ENCODE data around the gene CCL28.

Gene CCL28

DNA sequence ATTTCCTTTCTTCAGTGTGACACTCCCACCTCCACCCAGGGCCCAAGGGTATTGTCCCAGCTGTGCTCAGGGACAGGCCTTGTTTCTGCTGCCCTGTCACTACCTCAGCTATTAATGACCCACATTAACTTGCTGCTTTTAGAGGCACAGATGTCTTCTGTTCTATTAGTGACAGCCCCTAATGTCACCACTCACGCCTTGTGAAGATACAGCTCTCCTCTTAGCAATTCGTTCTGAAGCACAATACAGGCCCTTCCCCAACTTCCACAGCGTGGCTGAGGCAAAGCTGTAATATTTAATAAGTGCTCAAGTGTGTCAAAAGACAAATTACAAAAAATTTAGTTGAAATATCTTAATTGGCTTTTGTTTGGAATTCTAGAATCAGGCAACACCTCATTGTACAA, 54.3 kb downstream of the CCL28 start:
- no peak for DNase-seq (ENCODE audit: low read depth, low spot score)

DNA sequence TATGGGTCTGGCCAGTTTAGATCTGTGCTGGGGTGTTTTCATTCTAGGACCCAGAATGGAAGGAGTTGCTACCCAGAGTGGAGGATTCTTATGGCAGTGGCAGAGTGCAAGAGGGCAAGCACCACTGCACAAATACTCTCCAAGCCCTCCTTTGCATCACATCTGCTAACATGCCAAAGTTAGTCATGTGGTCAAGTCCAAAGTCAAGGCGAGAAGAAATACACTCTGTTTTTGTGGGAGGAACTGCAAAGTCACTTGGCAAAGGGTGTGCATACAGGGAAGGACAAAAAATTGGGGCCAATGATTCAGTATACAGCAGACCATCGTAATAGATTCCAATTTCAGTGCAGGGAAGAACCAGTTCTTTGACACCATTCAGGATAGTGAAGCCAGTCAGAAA, 55.1 kb downstream of the CCL28 start:
- no peak for DNase-seq (ENCODE audit: low read depth, low spot score)

DNA sequence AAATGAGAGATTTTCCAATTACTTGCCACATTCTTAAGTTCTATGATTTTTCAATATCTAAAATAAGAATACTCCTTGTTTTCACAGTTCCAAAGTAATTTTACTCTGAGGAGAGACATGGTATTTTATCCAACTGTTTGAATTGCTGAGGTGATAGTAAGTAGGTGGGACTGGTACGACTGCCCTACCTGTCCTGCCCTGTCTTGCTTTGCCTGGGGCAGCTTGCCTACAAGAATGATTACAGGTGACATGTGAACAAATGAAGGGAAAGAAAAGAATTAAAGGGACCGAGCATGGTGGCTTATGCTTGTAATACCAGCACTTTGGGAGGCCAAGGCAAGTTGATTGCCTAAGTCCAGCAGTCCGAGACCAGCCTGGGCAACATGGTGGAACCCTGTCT, 57.4 kb downstream of the CCL28 start:
- no peak for DNase-seq (ENCODE audit: low read depth, low spot score)

- no peak for DNase-seq (ENCODE audit: low read depth, low spot score)
Measured at GRCh38 chr5:43353668-43354067, 58.5 kb downstream of the CCL28 start.

- no peak for DNase-seq (ENCODE audit: low read depth, low spot score)
Measured at GRCh38 chr5:43352915-43353314, 59.3 kb downstream of the CCL28 start.

- DNase-seq (ENCODE audit: low read depth, low spot score): no peak
Measured at GRCh38 chr5:43352131-43352530, 60.1 kb downstream of the CCL28 start.

- no peak for DNase-seq (ENCODE audit: low read depth, low spot score)
Measured at GRCh38 chr5:43348861-43349363, 63.3 kb downstream of the CCL28 start.

DNA sequence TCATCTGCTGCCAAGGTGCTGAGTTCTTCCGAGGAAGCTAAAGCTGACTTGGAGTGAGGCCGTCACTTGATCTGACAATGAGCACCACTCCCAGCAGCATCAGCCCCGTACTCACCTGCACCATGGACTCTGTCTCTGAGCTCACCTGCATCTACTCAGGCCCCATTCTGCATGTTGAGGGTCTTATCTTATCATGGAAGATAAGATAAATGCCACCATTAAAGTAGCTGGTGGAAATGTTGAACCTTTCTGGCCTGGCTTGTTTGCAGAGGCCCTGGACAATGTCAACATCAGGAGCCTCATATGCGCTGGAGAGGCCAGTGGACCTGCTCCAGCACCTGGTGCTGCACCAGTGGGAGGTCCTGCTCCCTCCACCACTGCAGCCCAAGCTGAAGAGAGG, 64.0 kb downstream of the CCL28 start:
- DNase-seq (ENCODE audit: low read depth, low spot score): no peak

GRCh38 chr5:43338862-43339261, 73.3 kb downstream of the CCL28 start:
- no peak for DNase-seq (ENCODE audit: low read depth, low spot score)

DNA sequence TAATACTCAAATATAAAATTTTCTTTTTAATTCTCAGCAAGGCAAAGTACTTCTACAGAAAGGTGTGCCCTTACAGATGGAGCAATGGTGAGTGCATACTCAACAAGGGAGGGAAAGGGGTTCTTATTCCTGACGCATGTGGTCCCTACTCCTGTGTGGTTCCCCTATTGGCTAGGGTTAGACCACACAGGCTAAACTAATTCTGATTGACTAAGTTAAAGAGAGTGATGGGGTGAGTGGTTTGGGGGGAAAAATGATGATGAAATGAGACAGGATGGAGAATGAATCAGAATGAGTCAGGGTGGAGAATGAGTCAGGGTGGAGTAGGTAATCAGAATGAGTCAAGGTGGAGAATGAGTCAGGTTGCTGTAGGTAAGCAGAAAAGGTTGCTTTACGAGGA, 76.0 kb downstream of the CCL28 start:
- no peak for DNase-seq (ENCODE audit: low read depth, low spot score)

- DNase-seq (ENCODE audit: low read depth, low spot score): no peak
Measured at GRCh38 chr5:43335681-43336080, 76.5 kb downstream of the CCL28 start.

- DNase-seq (ENCODE audit: low read depth, low spot score): no peak
Measured at GRCh38 chr5:43332401-43332800, 79.8 kb downstream of the CCL28 start.
